Keratinocyte (primary cell): ENCODE data around the gene DLG2.
A peak's percentile ranks its signal among the peaks of the same experiment; 100 is the strongest.

ENCODE experiments used
- CTCF ChIP-seq, 3 experiments: IDR thresholded peaks in 1 of 3; conservative IDR thresholded peaks in 1 of 3; optimal IDR thresholded peaks in 1 of 3; 2 replicates in 2 of 3; 3 replicates in 1 of 3; pipeline versions ENCODE3 to v1.5.1; 2011; ENCODE audit warnings: low read length in 3 of 3, mild to moderate bottlenecking in 3 of 3, moderate library complexity in 2 of 3, control low read depth in 1 of 3, inconsistent platforms in 1 of 3; ENCODE audit not compliant: insufficient read depth in 2 of 3; ENCODE audit errors: extremely low read depth in 1 of 3
- EZH2 ChIP-seq: IDR thresholded peaks from one replicate; pipeline ENCODE4 v1.6.1; 2012; ENCODE audit warnings: inconsistent platforms, mild to moderate bottlenecking, low read length, moderate library complexity

- TF ChIP-seq CTCF (optimal IDR thresholded peaks at IDR 0.05 in 1 of 3, IDR thresholded peaks at IDR 0.05 in 1 of 3, conservative IDR thresholded peaks at IDR 0.05 in 1 of 3; ENCODE audit: extremely low read depth in 1 of 3, insufficient read depth in 2 of 3, low read length in 3 of 3) (peak in 1 of 3 experiments; percentile 4), EZH2 (no peak)
These were observed 86.4 kb downstream of the DLG2 start for GRCh38 chr11:85540635-85541205.
